Endothelial cell (in vitro differentiated cells): ENCODE measurements around the gene GJE1. TPM values are rescaled to one million over a fixed set of nuclear protein-coding genes. Genes with fewer than 3 reads are reported as not detected.

ENCODE experiments used
- DNase-seq: peaks from one replicate; pipeline ENCODE4 v3.0.0; 2021; ENCODE audit warnings: low spot score
- H3K27ac Mint-ChIP-seq: one replicate; pipeline ENCODE4 v1.8.0; 2021; ENCODE audit warnings: mixed read lengths, inconsistent platforms; ENCODE audit not compliant: unreplicated experiment
- H3K27me3 Mint-ChIP-seq: one replicate; pipeline ENCODE4 v1.8.0; 2021; ENCODE audit warnings: mild to moderate bottlenecking, moderate library complexity, mixed read lengths, inconsistent platforms; ENCODE audit not compliant: unreplicated experiment
- H3K36me3 Mint-ChIP-seq: one replicate; pipeline ENCODE4 v1.8.0; 2021; ENCODE audit warnings: mild to moderate bottlenecking, low read depth, mixed read lengths, inconsistent platforms; ENCODE audit not compliant: unreplicated experiment
- H3K4me1 Mint-ChIP-seq: one replicate; pipeline ENCODE4 v1.8.0; 2021; ENCODE audit warnings: mild to moderate bottlenecking, mixed read lengths, inconsistent platforms; ENCODE audit not compliant: unreplicated experiment
- H3K4me3 Mint-ChIP-seq: one replicate; pipeline ENCODE4 v1.8.0; 2021; ENCODE audit warnings: mild to moderate bottlenecking, mixed read lengths, inconsistent platforms; ENCODE audit not compliant: unreplicated experiment
- H3K9me3 Mint-ChIP-seq: one replicate; pipeline ENCODE4 v1.8.0; 2021; ENCODE audit warnings: mixed read lengths, inconsistent platforms; ENCODE audit not compliant: unreplicated experiment
- CTCF ChIP-seq: fragments of 200-600 bp; sonication (generic); IDR thresholded peaks from one replicate; pipeline ENCODE4 v1.5.0; 2021; ENCODE audit warnings: antibody characterized with exemption; ENCODE audit not compliant: unreplicated experiment
- total RNA-seq: library from RNA; stranded (reverse); fragmentation: NEBNext Ultra II Directional; extraction: Animal tissue kit (Norgen Biotek cat#: 25700); gene quantifications from one replicate; pipeline ENCODE4 v1.2.1, GENCODE V29; 2021; ENCODE audit not compliant: unreplicated experiment

Gene GJE1
- total RNA-seq, 1 donor from 2014 or later = not detected

GRCh38 chr6:142173980-142174379 lies 41.3 kb downstream of the GJE1 start:
- Mint-ChIP-seq H3K4me3 (no peak overlapping the region), H3K9me3 (no peaks in the 10 kb centered on the region), H3K27ac (no peak overlapping the region), H3K27me3 (no peaks in the 10 kb centered on the region), H3K4me1 (no peaks in the 10 kb centered on the region), H3K36me3 (peaks cover 12% of the 10 kb centered on the region)
- DNase-seq = no peak
- TF ChIP-seq CTCF = no peak

DNA sequence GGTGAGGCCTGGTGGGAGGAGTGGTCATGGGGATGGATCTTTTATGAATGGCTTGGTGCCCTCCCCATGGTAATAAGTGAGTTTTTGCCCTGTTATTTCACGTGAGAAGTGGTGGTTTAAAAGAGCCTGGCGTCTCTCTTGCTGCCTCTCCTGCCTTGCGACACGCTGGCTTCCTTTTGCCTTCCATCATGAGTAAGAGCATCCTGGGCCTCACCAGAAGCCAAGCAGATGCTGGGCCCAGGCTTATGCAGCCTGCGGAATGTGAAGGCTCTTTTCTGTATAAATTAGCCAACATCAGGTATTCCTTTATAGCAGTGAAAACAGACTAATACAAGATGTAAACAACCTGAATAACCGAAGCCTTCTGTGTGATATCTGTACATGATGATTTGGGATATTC lies 42.0 kb downstream of the GJE1 start:
- H3K27me3 Mint-ChIP-seq = no peaks in the 10 kb centered on the region
- no peak for DNase-seq
- no peaks in the 10 kb centered on the region for H3K9me3 Mint-ChIP-seq
- H3K36me3 Mint-ChIP-seq = peaks cover 12% of the 10 kb centered on the region
- no peak overlapping the region for H3K4me3 Mint-ChIP-seq
- TF ChIP-seq CTCF = no peak
- no peak overlapping the region for H3K27ac Mint-ChIP-seq
- no peaks in the 10 kb centered on the region for H3K4me1 Mint-ChIP-seq

GRCh38 chr6:142178129-142178528 lies 45.4 kb downstream of the GJE1 start:
- Mint-ChIP-seq H3K4me1 (no peaks in the 10 kb centered on the region), H3K27ac (peak overlapping the region; percentile 1), H3K9me3 (no peaks in the 10 kb centered on the region), H3K27me3 (no peaks in the 10 kb centered on the region), H3K36me3 (peaks cover 7% of the 10 kb centered on the region), H3K4me3 (no peak overlapping the region)
- TF ChIP-seq CTCF = no peak
- no peak for DNase-seq

GRCh38 chr6:142182004-142182403 lies 49.3 kb downstream of the GJE1 start:
- DNase-seq = no peak
- no peaks in the 10 kb centered on the region for H3K9me3 Mint-ChIP-seq
- H3K27me3 Mint-ChIP-seq = peaks cover 1% of the 10 kb centered on the region
- no peak overlapping the region for H3K27ac Mint-ChIP-seq
- no peak for TF ChIP-seq CTCF
- H3K4me1 Mint-ChIP-seq = peaks cover 16% of the 10 kb centered on the region
- peaks cover 4% of the 10 kb centered on the region for H3K36me3 Mint-ChIP-seq
- no peak overlapping the region for H3K4me3 Mint-ChIP-seq

- no peak for TF ChIP-seq CTCF
- Mint-ChIP-seq H3K27ac (no peak overlapping the region), H3K36me3 (no peaks in the 10 kb centered on the region), H3K27me3 (peaks cover 1% of the 10 kb centered on the region), H3K4me1 (peaks cover 16% of the 10 kb centered on the region), H3K9me3 (no peaks in the 10 kb centered on the region), H3K4me3 (no peak overlapping the region)
- no peak for DNase-seq
Observed at GRCh38 chr6:142183351-142183750, 50.6 kb downstream of the GJE1 start.
